HepG2 (cell line): Measurements from ENCODE around the gene RAB6A. TPM values are rescaled to one million over a fixed set of nuclear protein-coding genes. Genes with fewer than 3 reads are reported as not detected.

ENCODE experiments used
- BRF2 ChIP-seq: sonication (generic); formaldehyde crosslinking; IDR thresholded peaks from 2 replicates; pipeline ENCODE4 v1.8.1; 2022; ENCODE audit warnings: mild to moderate bottlenecking, missing genetic modification reagents
- CBFB ChIP-seq: sonication (generic); formaldehyde crosslinking; IDR thresholded peaks from 2 replicates; pipeline ENCODE4 v1.4.0; 2020; ENCODE audit warnings: missing genetic modification reagents
- DMTF1 ChIP-seq: sonication (generic); formaldehyde crosslinking; IDR thresholded peaks from 2 replicates; pipeline ENCODE4 v1.4.0; 2020; ENCODE audit warnings: mild to moderate bottlenecking, missing genetic modification reagents
- GZF1 ChIP-seq: sonication (generic); formaldehyde crosslinking; IDR thresholded peaks from 2 replicates; pipeline ENCODE4 v1.5.1; 2020; ENCODE audit warnings: mild to moderate bottlenecking, missing genetic modification reagents
- HOXD1 ChIP-seq: sonication (generic); formaldehyde crosslinking; IDR thresholded peaks from 2 replicates; pipeline ENCODE4 v1.5.0; 2020; ENCODE audit warnings: missing genetic modification reagents
- JUND ChIP-seq: sonication (generic); formaldehyde crosslinking; IDR thresholded peaks from 2 replicates; pipeline ENCODE4 v1.8.0; 2022; ENCODE audit warnings: mild to moderate bottlenecking, missing genetic modification reagents
- KLF9 ChIP-seq: IDR thresholded peaks from 2 replicates; pipeline ENCODE4 v1.6.1; 2016; ENCODE audit warnings: low read depth
- PRMT3 ChIP-seq: sonication (generic); formaldehyde crosslinking; IDR thresholded peaks from 2 replicates; pipeline ENCODE4 v1.8.1; 2022; ENCODE audit warnings: low read depth, mild to moderate bottlenecking, moderate library complexity, missing genetic modification reagents, borderline replicate concordance
- PTBP1 ChIP-seq: fragments of 200-400 bp; formaldehyde crosslinking; IDR thresholded peaks from 2 replicates; pipeline ENCODE4 v1.6.1; 2018; ENCODE audit warnings: low read length, low read depth; ENCODE audit not compliant: poor library complexity, severe bottlenecking
- SNAPC4 ChIP-seq: sonication (generic); formaldehyde crosslinking; IDR thresholded peaks from 2 replicates; pipeline ENCODE4 v1.4.0; 2020; ENCODE audit warnings: mild to moderate bottlenecking, missing genetic modification reagents
- TFAP4 ChIP-seq: sonication (generic); IDR thresholded peaks from 2 replicates; pipeline ENCODE4 v1.6.1; 2016; ENCODE audit warnings: low read depth, borderline replicate concordance
- XBP1 ChIP-seq: sonication (generic); formaldehyde crosslinking; IDR thresholded peaks from 2 replicates; pipeline ENCODE4 v1.5.0; 2020; ENCODE audit warnings: missing genetic modification reagents
- ZBTB3 ChIP-seq: sonication (generic); formaldehyde crosslinking; IDR thresholded peaks from 2 replicates; pipeline ENCODE4 v1.4.0; 2020; ENCODE audit warnings: low read depth, mild to moderate bottlenecking, moderate library complexity, missing genetic modification reagents, borderline replicate concordance
- ZFP37 ChIP-seq: sonication (generic); formaldehyde crosslinking; IDR thresholded peaks from 2 replicates; pipeline ENCODE4 v1.4.0; 2020; ENCODE audit warnings: missing genetic modification reagents, borderline replicate concordance
- ZNF160 ChIP-seq: sonication (generic); formaldehyde crosslinking; IDR thresholded peaks from 2 replicates; pipeline ENCODE4 v1.8.0; 2022; ENCODE audit warnings: mild to moderate bottlenecking, inconsistent platforms, missing genetic modification reagents
- ZNF616 ChIP-seq: sonication (generic); formaldehyde crosslinking; IDR thresholded peaks from 2 replicates; pipeline ENCODE4 v1.5.0; 2020; ENCODE audit warnings: low read depth, mild to moderate bottlenecking, missing genetic modification reagents
- ZNF710 ChIP-seq: sonication (generic); formaldehyde crosslinking; IDR thresholded peaks from 2 replicates; pipeline ENCODE4 v1.5.0; 2020; ENCODE audit warnings: mild to moderate bottlenecking, missing genetic modification reagents, borderline replicate concordance
- polyA plus RNA-seq, 8 experiments: library from polyadenylated mRNA; depleted of rRNA in 3 of 8; stranded (reverse) in 7 of 8; unstranded in 1 of 8; fragments of >200 nt; fragmentation: Illumina TruSeq in 4 of 8; extraction: Trizol in 4 of 8; gene quantifications; 2 replicates each; pipeline versions ENCODE4 v1.2.1 to v1.2.3, GENCODE V29; 2011 to 2016; ENCODE audit warnings: low read depth in 4 of 8, missing spikeins in 1 of 8, mixed read lengths in 1 of 8; ENCODE audit not compliant: insufficient read depth in 1 of 8
- total RNA-seq, 5 experiments: library from RNA; depleted of rRNA; stranded (reverse); fragments of >200 nt; fragmentation: Illumina TruSeq; extraction: Trizol; gene quantifications; 2 replicates each; pipeline ENCODE4 v1.2.3, GENCODE V29; 2016; ENCODE audit warnings: low read depth in 1 of 5

The RAB6A gene
- total and polyA plus RNA-seq, 2 of the 13 experiments (the other 11 are each of a cell fraction or from before 2014, with no cell fraction given): 74.3 to 121 TPM

- TF ChIP-seq SNAPC4 (CRISPR knock-in tag) (peak; percentile 43; the same call in 1 of the 2 replicates), ZFP37 (CRISPR knock-in tag) (no peak), BRF2 (CRISPR knock-in tag) (no peak), PRMT3 (CRISPR knock-in tag) (no peak), ZBTB3 (CRISPR knock-in tag) (0 out of 2 replicates have a peak, but pooled peaks have one; percentile 12), XBP1 (CRISPR knock-in tag) (no peak), HOXD1 (CRISPR knock-in tag) (no peak), PTBP1 (no peak), DMTF1 (CRISPR knock-in tag) (no peak), GZF1 (no peak), TFAP4 (0 out of 2 replicates have a peak, but pooled peaks have one; percentile 10), CBFB (CRISPR knock-in tag) (no peak), ZNF616 (no peak; the same call in 1 of the 2 replicates), KLF9 (CRISPR knock-in tag) (no peak), ZNF710 (no peak), ZNF160 (CRISPR knock-in tag) (no peak; the same call in 1 of the 2 replicates), JUND (CRISPR knock-in tag) (0 out of 2 replicates have a peak, but pooled peaks have one; percentile 63)
Measured at GRCh38 chr11:73760679-73761402, at the start of gene RAB6A (continued).
